RWPE2 (cell line): ENCODE measurements around the gene PPFIA2.
A peak's percentile ranks its signal among the peaks of the same experiment; 100 is the strongest.
"Not testable (repeated sequence)": the region's sequence is repeated elsewhere in the genome, so short reads cannot be mapped to it uniquely, and the experiment has no call there.

Experiments
- ATAC-seq: fragments of 200-7000 bp; cut with Tn5 transposase; 3 replicates; pipeline ENCODE4 v1.9.1; 2021; ENCODE audit warnings: low read depth
- DNase-seq: peaks from one replicate; pipeline ENCODE4 v3.0.0-alpha.2; 2020; ENCODE audit warnings: low spot score
- H3K27ac ChIP-seq: fragments of 450-650 bp; 2 replicates; pipeline ENCODE4 v1.5.1; 2017; ENCODE audit warnings: mild to moderate bottlenecking; ENCODE audit not compliant: poor library complexity, severe bottlenecking
- H3K27me3 ChIP-seq: fragments of 250-450 bp; sonication (Bioruptor Pico); 2 replicates; pipeline ENCODE4 v1.5.1; 2021; ENCODE audit warnings: mild to moderate bottlenecking, moderate library complexity; ENCODE audit not compliant: insufficient read depth, poor library complexity, severe bottlenecking
- H3K36me3 ChIP-seq: fragments of 250-450 bp; sonication (Bioruptor Pico); 2 replicates; pipeline ENCODE4 v1.5.1; 2020; ENCODE audit warnings: low read depth, mild to moderate bottlenecking, moderate library complexity
- H3K4me1 ChIP-seq: fragments of 250-450 bp; sonication (Bioruptor Pico); 2 replicates; pipeline ENCODE4 v1.5.1; 2021; ENCODE audit warnings: mild to moderate bottlenecking, moderate library complexity; ENCODE audit not compliant: insufficient read depth, poor library complexity, severe bottlenecking
- H3K4me3 ChIP-seq: fragments of 250-450 bp; sonication (Bioruptor Pico); 2 replicates; pipeline ENCODE4 v1.5.1; 2021; ENCODE audit warnings: mild to moderate bottlenecking, moderate library complexity; ENCODE audit not compliant: severe bottlenecking
- H3K9me3 ChIP-seq: fragments of 250-450 bp; sonication (Bioruptor Pico); 2 replicates; pipeline ENCODE4 v1.5.1; 2021; ENCODE audit warnings: mild to moderate bottlenecking, moderate library complexity; ENCODE audit not compliant: severe bottlenecking
- TF ChIP-seq, protein P1 (sequence below): fragments of 450-650 bp; IDR thresholded peaks from one replicate; pipeline ENCODE4 v1.5.1; 2017; ENCODE audit warnings: mild to moderate bottlenecking, moderate library complexity; ENCODE audit not compliant: poor library complexity, severe bottlenecking

Gene PPFIA2

GRCh38 chr12:81221681-81222080 lies 537.5 kb downstream of the PPFIA2 start:
- Histone ChIP-seq H3K9me3 (no peaks in the 10 kb centered on the region), H3K4me3 (no peak overlapping the region), H3K27ac (no peak overlapping the region), H3K27me3 (no peaks in the 10 kb centered on the region), H3K36me3 (no peaks in the 10 kb centered on the region), H3K4me1 (no peaks in the 10 kb centered on the region)
- TF ChIP-seq, protein P1, sequence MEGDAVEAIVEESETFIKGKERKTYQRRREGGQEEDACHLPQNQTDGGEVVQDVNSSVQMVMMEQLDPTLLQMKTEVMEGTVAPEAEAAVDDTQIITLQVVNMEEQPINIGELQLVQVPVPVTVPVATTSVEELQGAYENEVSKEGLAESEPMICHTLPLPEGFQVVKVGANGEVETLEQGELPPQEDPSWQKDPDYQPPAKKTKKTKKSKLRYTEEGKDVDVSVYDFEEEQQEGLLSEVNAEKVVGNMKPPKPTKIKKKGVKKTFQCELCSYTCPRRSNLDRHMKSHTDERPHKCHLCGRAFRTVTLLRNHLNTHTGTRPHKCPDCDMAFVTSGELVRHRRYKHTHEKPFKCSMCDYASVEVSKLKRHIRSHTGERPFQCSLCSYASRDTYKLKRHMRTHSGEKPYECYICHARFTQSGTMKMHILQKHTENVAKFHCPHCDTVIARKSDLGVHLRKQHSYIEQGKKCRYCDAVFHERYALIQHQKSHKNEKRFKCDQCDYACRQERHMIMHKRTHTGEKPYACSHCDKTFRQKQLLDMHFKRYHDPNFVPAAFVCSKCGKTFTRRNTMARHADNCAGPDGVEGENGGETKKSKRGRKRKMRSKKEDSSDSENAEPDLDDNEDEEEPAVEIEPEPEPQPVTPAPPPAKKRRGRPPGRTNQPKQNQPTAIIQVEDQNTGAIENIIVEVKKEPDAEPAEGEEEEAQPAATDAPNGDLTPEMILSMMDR = no peak
- DNase-seq = no peak
- no peak for ATAC-seq

- H3K4me1 ChIP-seq = no peaks in the 10 kb centered on the region
- no peaks in the 10 kb centered on the region for H3K27me3 ChIP-seq
- H3K27ac ChIP-seq = no peak overlapping the region
- no peaks in the 10 kb centered on the region for H3K9me3 ChIP-seq
- TF ChIP-seq, protein P1 = no peak
- H3K36me3 ChIP-seq = no peaks in the 10 kb centered on the region
- no peak overlapping the region for H3K4me3 ChIP-seq
- no peak for ATAC-seq
- no peak for DNase-seq
These were observed 542.4 kb downstream of the PPFIA2 start for GRCh38 chr12:81216739-81217138.

- DNase-seq = no peak
- no peak for ATAC-seq
- Histone ChIP-seq H3K4me3 (no peak overlapping the region), H3K27me3 (no peaks in the 10 kb centered on the region), H3K36me3 (no peaks in the 10 kb centered on the region), H3K4me1 (no peaks in the 10 kb centered on the region), H3K27ac (no peak overlapping the region), H3K9me3 (no peaks in the 10 kb centered on the region)
- TF ChIP-seq, protein P1 = no peak
These were observed 546.0 kb downstream of the PPFIA2 start for GRCh38 chr12:81212996-81213696.

- Histone ChIP-seq H3K36me3 (no peaks in the 10 kb centered on the region), H3K9me3 (no peaks in the 10 kb centered on the region), H3K27ac (no peak overlapping the region), H3K4me3 (no peak overlapping the region), H3K4me1 (no peaks in the 10 kb centered on the region), H3K27me3 (no peaks in the 10 kb centered on the region)
- TF ChIP-seq, protein P1 = no peak
- DNase-seq (no peak), ATAC-seq (no peak)
These were observed 547.8 kb downstream of the PPFIA2 start for GRCh38 chr12:81211306-81211705.

- DNase-seq, H3K4me1 ChIP-seq, H3K27ac ChIP-seq, H3K27me3 ChIP-seq, H3K9me3 ChIP-seq, H3K36me3 ChIP-seq, H3K4me3 ChIP-seq: not testable (repeated sequence)
- peak; percentile 68 for ATAC-seq
These were observed 549.4 kb downstream of the PPFIA2 start for GRCh38 chr12:81209772-81210225.
